GM19193 (cell line): ENCODE data around the gene PCTP.

Experiments
- POLR2A ChIP-seq: IDR thresholded peaks from 4 replicates; pipeline ENCODE4 v1.6.1; 2011; ENCODE audit not compliant: insufficient read depth, insufficient read length; ENCODE audit errors: extremely low read depth

The PCTP gene

GRCh38 chr17:55720919-55721836 lies 29.7 kb upstream of the PCTP start:
- TF ChIP-seq POLR2A, result no peak

DNA sequence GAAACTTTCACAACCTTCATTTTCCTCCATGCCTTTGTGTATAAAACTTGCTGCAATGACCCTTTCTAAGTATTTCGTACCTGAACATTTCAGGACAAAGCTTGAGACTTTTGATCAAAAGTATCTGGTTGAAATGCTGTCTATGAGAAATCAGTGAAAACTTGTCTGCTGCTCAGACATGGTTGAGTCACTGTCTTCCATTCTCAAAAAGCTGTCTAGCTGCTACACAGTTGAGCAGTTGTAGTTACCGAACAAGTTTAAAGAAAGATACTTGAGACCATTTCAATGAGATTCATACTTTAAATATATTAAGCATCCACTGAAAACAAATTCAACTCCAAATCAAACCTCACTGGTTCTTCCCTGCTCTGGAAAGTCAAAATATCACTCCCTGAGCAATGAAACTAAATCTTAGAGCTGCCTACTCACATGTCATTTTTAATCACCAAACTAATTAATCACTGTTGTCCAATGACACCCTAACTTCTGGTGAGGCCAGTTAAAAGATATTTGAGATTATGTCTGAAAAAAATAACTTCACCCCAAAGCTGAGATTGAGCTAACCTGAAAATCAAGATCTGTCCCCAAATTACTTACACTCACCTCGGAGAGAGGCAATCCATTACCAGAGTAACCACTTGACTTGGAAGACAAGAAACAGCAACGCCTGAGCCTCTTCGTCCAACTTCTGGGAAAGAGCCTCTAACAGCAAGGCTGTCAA lies 28.7 kb upstream of the PCTP start:
- no peak for TF ChIP-seq POLR2A

- no peak for TF ChIP-seq POLR2A
Measured at GRCh38 chr17:55722742-55723487, 27.9 kb upstream of the PCTP start, which contains the start of gene TMEM100. Gene TMEM100, minus strand, starts transcription at chr17:55722864. Its CDS starts 1,794 bp downstream, at chr17:55721070.

DNA sequence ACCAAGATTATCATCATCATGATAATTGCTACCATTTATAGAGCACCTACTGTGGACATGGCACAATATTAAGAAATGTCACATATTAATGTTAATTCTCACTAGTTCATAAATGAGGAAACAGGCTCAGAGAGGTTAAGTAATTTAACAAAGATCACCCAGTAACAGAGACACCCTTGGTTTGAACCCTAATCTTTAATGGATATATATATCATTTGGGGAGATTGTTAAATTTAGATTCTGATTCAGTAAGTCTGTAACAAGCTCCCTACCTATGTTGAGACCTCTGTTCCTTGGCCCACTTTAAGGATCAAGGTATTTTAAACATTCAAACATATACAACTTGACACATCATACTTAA lies 27.4 kb upstream of the PCTP start:
- TF ChIP-seq POLR2A, result no peak

DNA sequence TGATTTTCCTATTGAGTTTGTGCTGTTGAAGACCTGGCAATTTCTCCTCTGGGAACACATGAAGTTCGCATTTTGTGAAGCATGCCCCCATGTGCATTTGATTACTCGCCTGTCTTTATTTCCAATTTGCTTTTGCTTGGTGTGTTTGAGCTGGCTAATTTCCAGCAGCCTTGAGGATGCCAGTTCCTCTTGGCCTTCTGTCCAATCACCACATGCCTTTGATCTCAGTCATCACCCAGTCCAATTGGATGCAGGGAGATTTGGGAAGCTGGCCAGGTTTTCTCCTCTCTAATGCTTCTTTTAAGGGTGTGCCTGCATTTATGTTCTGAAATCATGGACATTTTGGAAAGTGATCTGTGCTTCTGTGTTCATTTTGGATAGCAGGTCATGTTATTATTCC lies 24.4 kb upstream of the PCTP start:
- TF ChIP-seq POLR2A, result no peak

DNA sequence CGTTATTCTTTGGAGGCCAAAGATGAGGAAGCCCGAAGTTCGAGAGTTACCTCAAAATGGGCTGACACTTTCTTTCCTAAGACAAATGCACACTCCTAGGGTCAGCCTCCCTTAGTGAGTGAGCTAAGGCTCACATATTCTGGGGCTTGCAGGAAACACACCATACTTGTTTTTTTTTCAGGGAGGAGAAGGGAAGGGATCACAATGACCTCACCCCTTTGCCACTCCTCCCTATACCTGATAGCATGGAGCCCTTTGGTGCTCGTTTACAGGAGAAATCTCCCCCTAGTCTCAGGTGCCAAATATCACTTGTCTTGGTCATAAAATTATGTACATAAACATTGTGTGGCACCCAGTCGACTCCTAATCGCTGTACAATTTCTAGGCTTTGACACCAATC lies 23.6 kb upstream of the PCTP start:
- no peak for TF ChIP-seq POLR2A

DNA sequence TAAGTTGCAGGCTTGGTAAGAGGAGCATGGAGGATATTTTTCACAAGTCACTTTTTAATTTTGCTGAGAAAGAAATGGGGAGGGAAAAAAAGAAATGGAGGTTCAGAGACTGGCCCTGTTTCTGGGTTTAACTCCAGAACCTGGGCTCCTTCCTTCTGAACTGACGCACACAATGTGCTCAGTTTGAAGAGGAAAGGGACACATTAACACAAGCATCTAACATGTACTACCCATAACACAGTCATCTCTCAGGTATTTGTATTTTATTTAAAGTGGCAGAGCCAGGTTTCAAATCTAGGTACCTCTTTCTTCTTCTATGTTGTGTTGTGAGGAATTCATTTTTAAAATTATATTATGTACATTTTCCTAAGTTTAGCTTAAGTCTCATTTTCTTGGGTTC lies 22.9 kb upstream of the PCTP start:
- TF ChIP-seq POLR2A, result no peak

- no peak for TF ChIP-seq POLR2A
Measured at GRCh38 chr17:55728361-55728760, 22.5 kb upstream of the PCTP start.

GRCh38 chr17:55728833-55729232 lies 22.0 kb upstream of the PCTP start:
- TF ChIP-seq POLR2A, result no peak

GRCh38 chr17:55729484-55729883 lies 21.4 kb upstream of the PCTP start:
- no peak for TF ChIP-seq POLR2A

GRCh38 chr17:55730380-55730779 lies 20.5 kb upstream of the PCTP start:
- TF ChIP-seq POLR2A, result no peak

DNA sequence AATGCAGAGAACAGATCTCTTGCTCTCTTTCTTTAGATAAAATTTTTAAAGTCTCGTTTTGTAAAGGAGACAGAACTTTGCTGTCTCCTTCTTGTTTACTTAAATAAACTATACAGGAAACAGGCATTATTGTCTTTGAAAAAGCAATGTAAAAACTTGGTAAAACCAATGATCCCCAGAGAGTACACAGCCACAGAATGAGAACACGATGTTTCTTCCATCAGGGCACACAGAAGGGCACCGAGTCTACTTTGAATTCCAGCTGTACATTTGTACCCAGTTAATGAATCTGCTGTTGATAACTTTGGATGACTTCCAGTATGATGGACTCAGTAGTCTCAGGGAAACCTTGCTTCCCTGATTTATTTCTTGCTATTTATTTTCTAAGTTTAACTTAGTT lies 20.0 kb upstream of the PCTP start:
- no peak for TF ChIP-seq POLR2A

DNA sequence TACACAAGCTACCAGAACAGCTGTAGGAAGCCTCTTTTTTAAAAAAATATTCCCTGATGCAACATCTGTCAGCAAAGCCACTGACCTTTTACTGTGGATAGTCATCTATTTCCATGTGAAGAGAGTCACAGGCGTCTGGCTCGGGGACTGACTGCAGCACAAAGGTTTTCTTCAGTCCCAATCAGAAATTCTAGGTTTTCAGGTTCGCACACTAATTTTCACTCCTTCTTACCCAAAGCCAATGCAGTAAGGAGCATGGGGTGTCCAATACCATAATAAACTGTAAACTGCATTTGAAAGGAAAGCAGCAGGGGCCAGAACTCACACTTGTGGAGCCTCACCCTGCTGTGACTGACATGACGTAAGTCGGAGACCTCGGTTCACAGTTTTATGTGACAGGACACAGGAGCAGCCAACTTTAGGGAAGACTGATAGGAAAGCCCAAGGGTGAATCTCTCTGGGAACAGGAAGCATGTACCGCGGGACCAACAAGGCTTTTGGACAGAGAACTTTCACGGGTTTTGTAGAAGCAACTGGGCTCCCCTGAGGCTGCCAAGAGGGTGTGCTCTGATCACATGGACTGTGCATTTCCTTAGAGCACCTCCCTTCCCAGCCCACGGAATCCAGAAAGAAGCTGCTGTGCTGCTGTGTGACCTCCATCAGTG lies 19.1 kb upstream of the PCTP start:
- TF ChIP-seq POLR2A, result no peak

DNA sequence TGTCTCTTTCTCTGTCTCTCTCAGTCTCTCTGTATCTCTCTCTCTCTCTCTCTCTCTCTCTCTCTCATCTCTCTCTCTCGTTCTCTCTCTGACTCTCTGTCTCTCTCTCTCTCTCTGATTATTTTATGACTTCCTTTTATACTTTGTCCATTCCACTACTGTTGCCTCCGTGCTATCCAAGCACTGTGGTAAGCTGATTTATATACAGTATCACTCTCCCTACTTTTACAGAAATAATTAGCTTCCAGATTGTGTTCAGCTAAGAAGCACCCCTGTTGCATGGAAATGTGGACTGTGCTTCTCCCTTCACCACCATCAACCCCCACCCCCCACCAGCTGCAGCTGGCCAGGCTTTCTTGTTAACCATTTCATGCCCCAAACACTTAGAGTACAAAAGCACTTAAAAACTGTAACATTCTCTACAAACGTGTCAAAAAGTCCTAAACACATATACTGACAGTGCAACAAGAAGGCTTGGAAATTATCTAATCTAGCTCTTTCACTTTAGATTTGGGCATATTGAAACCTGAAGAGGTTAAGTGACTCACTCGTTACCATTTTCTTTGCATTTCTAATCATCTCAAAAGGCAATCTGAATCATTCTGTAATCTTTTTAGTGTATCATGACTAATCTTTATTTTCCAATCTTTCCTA lies 16.6 kb upstream of the PCTP start:
- TF ChIP-seq POLR2A, result no peak

GRCh38 chr17:55735731-55736405 lies 15.0 kb upstream of the PCTP start:
- TF ChIP-seq POLR2A, result no peak
